ENCODE data around the gene TMEM50A. TPM values are rescaled to one million over a fixed set of nuclear protein-coding genes. Genes with fewer than 3 reads are reported as not detected.

Gene TMEM50A
- total RNA-seq, 2 experiments from 2014 or later, result 98.0 to 120 TPM

DNA sequence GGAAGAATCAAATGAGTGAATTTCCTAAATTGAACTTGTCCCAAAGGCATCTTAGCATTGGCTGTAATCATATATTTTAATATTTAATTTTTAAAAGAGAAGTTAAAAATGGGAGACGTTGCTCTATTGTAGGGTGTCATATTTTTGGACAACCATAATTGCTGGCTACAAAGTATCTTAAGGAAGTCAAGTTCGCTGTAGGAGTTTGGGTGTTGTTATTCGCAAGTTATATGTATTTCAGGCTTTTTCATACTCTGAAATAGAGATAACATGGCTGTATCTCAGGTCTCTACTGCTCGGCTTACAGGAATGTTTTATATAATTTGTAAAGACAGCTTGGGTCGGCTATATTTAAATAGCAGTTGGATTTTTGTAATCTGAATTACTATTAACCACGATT lies 852 bp downstream of the TMEM50A start:
- Mint-ChIP-seq H3K4me1 (peaks cover 33% of the 10 kb centered on the region), H3K27me3 (no peaks in the 10 kb centered on the region), H3K27ac (peak overlapping the region; percentile 93), H3K36me3 (ENCODE audit: low read depth) (peaks cover 10% of the 10 kb centered on the region), H3K4me3 (peak overlapping the region; percentile 93), H3K9me3 (ENCODE audit: low read depth) (no peaks in the 10 kb centered on the region)
- intact Hi-C loops (cut with DNase I, micrococcal nuclease), result loop anchor here (2.0 to 10.0 kb wide), 7 partner anchors 92 to 694 kb away; partner anchors contain the start of genes CLIC4 (in 1 of the 2), MACO1 (in 1 of the 2), MTFR1L (in 1 of the 2) and RSRP1 (in 1 of the 2)
- POLR2A ChIA-PET, result no interaction called here
- CTCF ChIA-PET, result interaction anchor here (0.5 to 0.9 kb wide), 2 partner anchors 39 to 100 kb away, joined by 3 read pairs; no protein-coding TSS in a partner anchor
- no peak for DNase-seq
- no peak for ATAC-seq

DNA sequence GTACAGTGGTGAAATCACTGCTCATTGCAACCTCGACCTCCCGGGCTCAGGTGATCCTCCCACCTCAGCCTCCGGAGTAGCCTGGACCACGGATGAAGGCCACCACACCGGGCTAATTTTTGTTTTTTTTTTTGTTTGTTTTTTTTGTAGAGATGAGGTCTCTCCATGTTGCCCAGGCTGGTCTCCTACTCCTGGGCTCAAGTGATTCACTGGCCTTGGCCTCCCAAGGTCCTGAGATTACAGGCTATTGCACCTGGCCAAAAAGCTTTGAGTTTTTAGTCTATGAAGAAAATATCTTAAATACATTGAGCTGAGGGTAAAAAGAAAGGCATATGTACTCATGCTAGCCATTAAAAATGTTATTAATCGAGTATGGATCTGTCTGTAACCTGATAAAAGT lies 3.6 kb downstream of the TMEM50A start:
- Mint-ChIP-seq H3K27me3 (no peaks in the 10 kb centered on the region), H3K27ac (no peak overlapping the region), H3K9me3 (ENCODE audit: low read depth) (no peaks in the 10 kb centered on the region), H3K4me3 (no peak overlapping the region), H3K4me1 (peaks cover 30% of the 10 kb centered on the region), H3K36me3 (ENCODE audit: low read depth) (peaks cover 11% of the 10 kb centered on the region)
- no peak for DNase-seq
- ChIA-PET CTCF (interaction anchor here (1.3 to 1.7 kb wide), 2 partner anchors 12 to 223 kb away, joined by 3 to 4 read pairs; no protein-coding TSS in a partner anchor), POLR2A (no interaction called here)
- intact Hi-C loops (cut with DNase I, micrococcal nuclease), result no loop called here
- ATAC-seq, result no peak

DNA sequence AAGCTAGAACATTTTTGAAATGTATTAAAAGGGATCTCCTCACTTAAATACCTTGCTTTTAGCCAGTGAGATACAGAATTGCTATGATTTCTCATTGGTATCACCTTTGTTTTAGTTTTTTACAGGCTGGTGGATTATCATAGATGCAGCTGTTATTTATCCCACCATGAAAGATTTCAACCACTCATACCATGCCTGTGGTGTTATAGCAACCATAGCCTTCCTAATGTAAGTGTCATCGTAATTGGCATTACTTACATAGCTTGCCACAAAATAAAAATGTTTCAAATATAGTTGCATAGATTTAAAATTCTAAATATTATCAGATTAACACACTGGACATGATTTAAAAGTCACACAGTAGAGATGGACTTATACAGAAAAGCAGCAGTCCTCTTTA lies 4.7 kb downstream of the TMEM50A start:
- CTCF ChIA-PET, result interaction anchor here (1.2 to 1.3 kb wide), 2 partner anchors 11 to 13 kb away, joined by 3 to 4 read pairs; no protein-coding TSS in a partner anchor
- Mint-ChIP-seq H3K36me3 (ENCODE audit: low read depth) (peaks cover 15% of the 10 kb centered on the region), H3K27me3 (no peaks in the 10 kb centered on the region), H3K4me1 (peaks cover 30% of the 10 kb centered on the region), H3K9me3 (ENCODE audit: low read depth) (no peaks in the 10 kb centered on the region), H3K27ac (no peak overlapping the region), H3K4me3 (no peak overlapping the region)
- DNase-seq (no peak), ATAC-seq (no peak)
- intact Hi-C loops (cut with DNase I, micrococcal nuclease), result no loop called here
- POLR2A ChIA-PET, result no interaction called here

DNA sequence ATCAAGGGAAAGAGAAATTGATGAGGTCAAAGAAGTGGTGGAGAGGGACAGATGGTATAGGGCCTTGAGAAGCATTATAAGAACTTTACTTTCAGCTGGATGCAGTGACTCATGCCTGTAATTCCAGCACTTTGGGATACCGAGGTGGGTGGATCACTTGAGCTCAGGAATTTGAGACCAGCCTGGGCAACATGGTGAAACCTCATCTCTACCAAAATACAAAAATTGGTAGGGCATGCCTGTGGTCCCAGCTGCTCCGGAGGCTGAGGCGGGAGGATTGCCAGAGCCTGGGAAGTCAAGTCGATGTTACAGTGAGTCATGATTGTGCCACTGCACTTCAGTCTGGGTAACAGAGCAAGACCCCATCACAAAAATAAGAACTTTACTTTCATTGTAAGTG lies 5.7 kb downstream of the TMEM50A start:
- Mint-ChIP-seq H3K4me1 (peaks cover 30% of the 10 kb centered on the region), H3K4me3 (no peak overlapping the region), H3K27me3 (no peaks in the 10 kb centered on the region), H3K9me3 (ENCODE audit: low read depth) (no peaks in the 10 kb centered on the region), H3K36me3 (ENCODE audit: low read depth) (peaks cover 17% of the 10 kb centered on the region), H3K27ac (no peak overlapping the region)
- ATAC-seq (no peak), DNase-seq (no peak)
- POLR2A ChIA-PET, result no interaction called here
- intact Hi-C loops (cut with DNase I, micrococcal nuclease), result loop anchor here in 1 of 2 experiments (2.0 kb wide), 1 partner anchor 43 kb away; no protein-coding TSS in a partner anchor
- CTCF ChIA-PET, result no interaction called here

DNA sequence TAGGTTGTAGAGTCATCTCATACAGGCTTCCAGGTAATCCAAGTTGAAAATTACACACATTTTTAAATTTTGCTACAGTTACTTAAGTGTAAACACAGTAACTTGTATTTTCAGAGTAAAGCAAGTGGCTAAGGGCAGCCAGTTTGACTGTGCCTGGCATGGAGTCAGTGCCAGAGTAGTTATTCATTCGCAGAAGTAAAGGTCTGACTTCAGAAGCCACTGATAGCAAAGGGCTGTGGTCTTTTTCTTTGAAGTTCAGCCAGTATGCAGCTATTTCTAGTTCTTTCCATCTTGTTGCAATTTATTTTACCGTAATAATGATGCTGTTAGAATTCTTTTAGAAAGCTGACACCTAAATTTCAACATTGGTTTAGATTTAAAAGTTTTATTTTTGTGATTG lies 9.4 kb downstream of the TMEM50A start:
- Mint-ChIP-seq H3K4me3 (no peak overlapping the region), H3K36me3 (ENCODE audit: low read depth) (peaks cover 22% of the 10 kb centered on the region), H3K27ac (peak overlapping the region; percentile 31), H3K9me3 (ENCODE audit: low read depth) (no peaks in the 10 kb centered on the region), H3K4me1 (peaks cover 9% of the 10 kb centered on the region), H3K27me3 (no peaks in the 10 kb centered on the region)
- CTCF ChIA-PET, result interaction anchor here (0.6 kb wide), 1 partner anchor 101 kb away, joined by 3 read pairs; no protein-coding TSS in a partner anchor
- ATAC-seq (no peak), DNase-seq (no peak)
- POLR2A ChIA-PET, result no interaction called here
- intact Hi-C loops (cut with DNase I, micrococcal nuclease), result no loop called here

DNA sequence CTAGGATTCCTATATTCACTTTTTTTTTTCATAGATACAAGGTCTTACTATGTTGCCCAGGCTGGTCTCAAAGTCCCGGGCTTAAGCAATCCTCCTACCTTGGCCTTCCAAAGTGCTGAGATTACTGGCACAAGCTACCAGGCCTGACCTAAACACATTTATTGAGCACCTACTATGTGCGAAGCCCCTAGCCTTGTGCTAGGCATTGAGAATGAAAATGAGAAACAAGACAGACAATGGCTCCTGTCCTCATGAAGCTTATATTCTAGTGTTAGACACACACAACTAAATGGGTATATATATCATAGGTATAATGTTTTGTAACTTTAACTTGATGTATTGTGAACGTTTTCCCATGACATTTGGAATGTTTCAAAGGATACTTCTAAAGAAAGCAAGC lies 11.5 kb downstream of the TMEM50A start:
- POLR2A ChIA-PET, result no interaction called here
- peaks cover 17% of the 10 kb centered on the region for H3K36me3 Mint-ChIP-seq (ENCODE audit: low read depth)

DNA sequence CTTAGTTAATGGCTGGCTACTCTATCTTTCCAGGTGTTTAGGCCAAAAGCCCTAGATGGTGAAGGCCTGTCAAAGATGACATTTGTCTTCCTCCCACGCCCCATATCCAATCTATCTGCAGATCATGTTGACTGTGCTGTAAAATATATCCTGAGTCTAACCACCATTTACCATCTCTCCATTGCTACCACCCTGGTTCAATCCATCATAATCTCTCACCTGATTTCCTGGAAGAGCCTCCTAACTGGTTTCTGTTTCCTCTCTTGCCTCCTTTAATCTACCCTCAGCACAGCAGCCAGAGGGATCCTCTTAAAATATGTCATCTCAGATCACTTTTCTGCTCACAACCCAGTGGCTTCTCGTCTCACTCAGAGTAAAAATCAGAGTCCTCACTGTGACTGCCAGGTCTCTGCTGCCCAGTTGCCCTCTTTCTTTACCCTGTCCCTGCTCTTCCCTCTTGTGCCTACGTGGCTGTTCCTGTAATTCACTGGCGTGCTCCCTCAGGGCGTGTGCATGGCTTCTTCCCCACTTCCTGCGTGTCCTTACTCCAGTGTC lies 17.8 kb downstream of the TMEM50A start:
- CTCF ChIA-PET, result interaction anchor here (0.8 kb wide), 1 partner anchor 13 kb away, joined by 3 read pairs; no protein-coding TSS in a partner anchor

More for the DNA sequence above, 11.5 kb downstream of the TMEM50A start:
- no peak for DNase-seq
- Mint-ChIP-seq H3K9me3 (ENCODE audit: low read depth) (no peaks in the 10 kb centered on the region), H3K4me1 (no peaks in the 10 kb centered on the region), H3K27ac (no peak overlapping the region), H3K27me3 (no peaks in the 10 kb centered on the region), H3K4me3 (no peak overlapping the region)
- ATAC-seq, result no peak
- intact Hi-C loops (cut with DNase I, micrococcal nuclease), result no loop called here
- CTCF ChIA-PET, result no interaction called here

DNA sequence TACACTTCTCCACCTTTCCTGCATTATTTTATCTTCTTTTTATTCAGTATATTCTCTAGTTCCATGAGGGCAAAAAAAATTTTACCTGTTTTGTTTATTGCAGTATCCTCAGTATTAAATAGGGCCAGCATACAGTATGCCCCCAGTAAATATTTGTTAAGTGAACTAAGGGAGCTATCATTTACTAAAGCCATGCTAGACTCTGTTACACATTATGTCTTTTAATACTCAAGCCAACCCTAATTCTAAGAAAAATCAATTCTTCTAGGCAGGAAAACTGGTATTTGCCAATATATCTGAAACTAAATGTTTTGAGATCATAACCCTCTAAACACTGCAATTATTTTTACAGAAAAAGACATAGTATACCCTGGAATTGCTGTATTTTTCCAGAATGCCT lies 18.3 kb downstream of the TMEM50A start:
- Mint-ChIP-seq H3K9me3 (ENCODE audit: low read depth) (no peaks in the 10 kb centered on the region), H3K27me3 (no peaks in the 10 kb centered on the region), H3K4me1 (peaks cover 21% of the 10 kb centered on the region), H3K4me3 (no peak overlapping the region), H3K36me3 (ENCODE audit: low read depth) (peaks cover 34% of the 10 kb centered on the region), H3K27ac (peak overlapping the region; percentile 55)
- DNase-seq (no peak), ATAC-seq (no peak)
- intact Hi-C loops (cut with DNase I, micrococcal nuclease), result no loop called here
- CTCF ChIA-PET, result interaction anchor here (0.8 kb wide), 1 partner anchor 14 kb away, joined by 3 read pairs; no protein-coding TSS in a partner anchor
- POLR2A ChIA-PET, result no interaction called here

More for the DNA sequence above, 17.8 kb downstream of the TMEM50A start:
- peak; percentile 5 for DNase-seq
- POLR2A ChIA-PET, result no interaction called here
- Mint-ChIP-seq H3K9me3 (ENCODE audit: low read depth) (no peaks in the 10 kb centered on the region), H3K4me1 (peaks cover 19% of the 10 kb centered on the region), H3K27ac (peak overlapping the region; percentile 55), H3K36me3 (ENCODE audit: low read depth) (peaks cover 29% of the 10 kb centered on the region), H3K27me3 (no peaks in the 10 kb centered on the region), H3K4me3 (no peak overlapping the region)
- intact Hi-C loops (cut with DNase I, micrococcal nuclease), result no loop called here
- peak; percentile 67 for ATAC-seq

DNA sequence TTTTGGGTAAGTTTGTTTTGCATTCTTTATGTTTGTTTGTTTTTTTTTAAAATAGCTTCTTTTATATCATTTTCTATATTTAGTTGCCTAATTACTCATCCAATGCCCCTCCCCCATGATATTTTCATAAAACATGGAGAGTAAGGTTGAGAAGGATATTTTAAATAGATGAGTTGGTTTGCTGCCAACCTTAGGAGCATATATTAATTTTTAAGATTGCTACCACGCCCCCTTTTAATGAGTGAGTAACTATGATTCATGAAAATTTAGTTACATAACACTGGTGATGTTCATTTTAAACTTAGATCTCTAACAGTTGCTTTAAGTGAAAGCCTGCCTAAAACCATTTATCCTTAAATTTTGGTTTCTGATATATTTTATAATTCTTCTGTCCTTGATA lies 18.7 kb downstream of the TMEM50A start:
- ATAC-seq (no peak), DNase-seq (no peak)
- H3K4me3 Mint-ChIP-seq, result no peak overlapping the region
- peak overlapping the region; percentile 83 for H3K27ac Mint-ChIP-seq
- intact Hi-C loops (cut with DNase I, micrococcal nuclease), result no loop called here
- peaks cover 21% of the 10 kb centered on the region for H3K4me1 Mint-ChIP-seq
- CTCF ChIA-PET, result interaction anchor here (0.5 to 0.8 kb wide), 2 partner anchors 14 to 1635 kb away, joined by 3 read pairs; no protein-coding TSS in a partner anchor
- H3K36me3 Mint-ChIP-seq (ENCODE audit: low read depth), result peaks cover 36% of the 10 kb centered on the region
- POLR2A ChIA-PET, result interaction anchor here (0.6 kb wide), 1 partner anchor 549 kb away, joined by 4 read pairs; no protein-coding TSS in a partner anchor
- no peaks in the 10 kb centered on the region for H3K9me3 Mint-ChIP-seq (ENCODE audit: low read depth)
- H3K27me3 Mint-ChIP-seq, result no peaks in the 10 kb centered on the region

DNA sequence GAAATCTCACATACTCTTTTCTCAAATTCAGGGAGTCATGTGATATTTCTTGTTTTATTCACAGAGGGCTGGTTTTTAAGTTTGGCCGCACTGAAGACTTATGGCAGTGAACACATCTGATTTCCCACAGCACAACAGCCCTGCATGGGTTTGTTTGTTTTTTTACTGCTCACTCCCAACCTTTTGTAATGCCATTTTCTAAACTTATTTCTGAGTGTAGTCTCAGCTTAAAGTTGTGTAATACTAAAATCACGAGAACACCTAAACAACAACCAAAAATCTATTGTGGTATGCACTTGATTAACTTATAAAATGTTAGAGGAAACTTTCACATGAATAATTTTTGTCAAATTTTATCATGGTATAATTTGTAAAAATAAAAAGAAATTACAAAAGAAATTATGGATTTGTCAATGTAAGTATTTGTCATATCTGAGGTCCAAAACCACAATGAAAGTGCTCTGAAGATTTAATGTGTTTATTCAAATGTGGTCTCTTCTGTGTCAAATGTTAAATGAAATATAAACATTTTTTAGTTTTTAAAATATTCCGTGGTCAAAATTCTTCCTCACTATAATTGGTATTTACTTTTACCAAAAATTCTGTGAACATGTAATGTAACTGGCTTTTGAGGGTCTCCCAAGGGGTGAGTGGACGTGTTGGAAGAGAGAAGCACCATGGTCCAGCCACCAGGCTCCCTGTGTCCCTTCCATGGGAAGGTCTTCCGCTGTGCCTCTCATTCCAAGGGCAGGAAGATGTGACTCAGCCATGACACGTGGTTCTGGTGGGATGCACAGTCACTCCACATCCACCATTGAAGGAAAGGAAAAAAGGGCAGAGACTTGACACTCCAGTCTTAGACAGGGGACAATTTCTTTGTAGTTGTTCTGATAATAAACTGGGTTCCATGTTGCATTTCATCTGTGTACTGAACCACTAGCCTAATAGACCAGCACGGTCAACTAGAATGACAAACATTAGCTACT lies 22.8 kb downstream of the TMEM50A start:
- POLR2A ChIA-PET, result no interaction called here
- H3K4me3 Mint-ChIP-seq, result no peak overlapping the region
- CTCF ChIA-PET, result no interaction called here
- ATAC-seq (no peak), DNase-seq (no peak)
- peak overlapping the region; percentile 33 for H3K27ac Mint-ChIP-seq
- peaks cover 16% of the 10 kb centered on the region for H3K4me1 Mint-ChIP-seq
- peaks cover 31% of the 10 kb centered on the region for H3K36me3 Mint-ChIP-seq (ENCODE audit: low read depth)
- no peaks in the 10 kb centered on the region for H3K27me3 Mint-ChIP-seq
- no peaks in the 10 kb centered on the region for H3K9me3 Mint-ChIP-seq (ENCODE audit: low read depth)
- intact Hi-C loops (cut with DNase I, micrococcal nuclease), result no loop called here

DNA sequence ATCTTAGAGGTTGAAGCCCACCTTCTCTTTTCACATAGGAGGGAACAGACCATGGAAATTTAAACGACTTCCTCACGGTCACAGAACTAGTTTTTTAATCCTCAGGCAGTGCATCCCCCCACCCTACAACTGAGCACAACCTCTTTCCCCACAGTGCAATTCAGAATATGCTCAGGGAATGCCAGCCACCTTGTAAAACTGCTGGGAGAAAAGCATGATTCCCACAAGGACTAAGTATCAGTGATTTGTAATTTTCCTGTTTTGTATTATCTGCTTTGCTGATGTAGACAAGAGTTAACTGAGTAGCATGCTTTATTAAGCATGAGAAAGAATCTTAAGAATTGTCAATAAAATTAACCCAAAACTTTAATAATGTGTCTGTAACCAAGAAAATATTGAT lies 23.8 kb downstream of the TMEM50A start:
- peaks cover 9% of the 10 kb centered on the region for H3K4me1 Mint-ChIP-seq
- no peak overlapping the region for H3K4me3 Mint-ChIP-seq
- POLR2A ChIA-PET, result no interaction called here
- no peak for ATAC-seq
- no peaks in the 10 kb centered on the region for H3K9me3 Mint-ChIP-seq (ENCODE audit: low read depth)
- no peaks in the 10 kb centered on the region for H3K27me3 Mint-ChIP-seq
- peaks cover 25% of the 10 kb centered on the region for H3K36me3 Mint-ChIP-seq (ENCODE audit: low read depth)
- CTCF ChIA-PET, result no interaction called here
- no peak for DNase-seq
- peak overlapping the region; percentile 66 for H3K27ac Mint-ChIP-seq
- intact Hi-C loops (cut with DNase I, micrococcal nuclease), result no loop called here
